Activated naive CD4-positive, alpha-beta T cell treated with anti-CD3 and anti-CD28 coated beads, Interleukin-2, amount 50 U/mL, for 72 hours (primary cell): ENCODE measurements around the gene CUBN. TPM values are rescaled to one million over a fixed set of nuclear protein-coding genes. Genes with fewer than 3 reads are reported as not detected.
A peak's percentile ranks its signal among the peaks of the same experiment; 100 is the strongest.
"Not testable (repeated sequence)": the region's sequence is repeated elsewhere in the genome, so short reads cannot be mapped to it uniquely, and the experiment has no call there.

Experiments used
- ATAC-seq, 2 donors: fragments of 150-1000 bp; cut with Tn5 transposase; 2 replicates each; pipeline ENCODE4 v1.10.0; 2021; ENCODE audit warnings: mild to moderate bottlenecking in 2 of 2, moderate library complexity in 2 of 2
- DNase-seq, 2 donors: peaks; one replicate each; pipeline ENCODE4 v3.0.0; 2021 to 2022; ENCODE audit warnings: low spot score in 2 of 2
- H3K27ac Mint-ChIP-seq, 2 donors: one replicate each; pipeline ENCODE4 v1.8.0; 2022; ENCODE audit warnings: mild to moderate bottlenecking in 2 of 2, mixed read lengths in 2 of 2
- H3K36me3 Mint-ChIP-seq, 2 donors: one replicate each; pipeline ENCODE4 v1.8.0; 2022; ENCODE audit warnings: mixed read lengths in 2 of 2
- H3K9me3 Mint-ChIP-seq, 2 donors: one replicate each; pipeline ENCODE4 v1.8.0; 2022; ENCODE audit warnings: mixed read lengths in 2 of 2
- total RNA-seq, 2 donors: library from RNA; stranded (reverse); gene quantifications; one replicate each; pipeline ENCODE4 v1.2.3, GENCODE V29; 2022

The CUBN gene
- total RNA-seq, 2 donors from 2014 or later = 0.32 to 1.1 TPM

DNA sequence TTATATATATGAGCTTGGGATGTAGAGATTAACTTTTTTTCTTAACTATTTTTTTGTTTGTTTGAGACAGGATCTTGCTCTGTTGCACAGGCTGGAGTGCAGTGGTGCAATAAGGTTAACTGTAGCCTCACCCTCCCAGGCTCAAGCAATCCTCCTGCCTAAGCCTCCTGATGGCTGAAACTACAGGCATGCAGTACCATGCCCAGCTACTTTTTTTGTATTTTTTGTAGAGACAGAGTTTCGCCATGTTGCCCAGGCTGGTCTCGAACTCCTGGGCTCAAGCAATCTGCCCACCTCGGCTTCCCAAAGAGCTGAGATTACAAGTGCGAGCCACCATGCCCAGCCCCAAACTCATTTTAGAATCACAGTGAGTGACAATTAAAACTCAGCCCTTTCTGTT lies 105.2 kb downstream of the CUBN start:
- Mint-ChIP-seq H3K36me3 (peaks cover 3 to 7% of the 10 kb centered on the region in 2 donors), H3K9me3 (peaks cover 2 to 7% of the 10 kb centered on the region in 2 donors), H3K27ac (peak overlapping the region; percentile 88 to 97)
- no peak for DNase-seq
- ATAC-seq = no peak

GRCh38 chr10:17023386-17024298 lies 106.0 kb downstream of the CUBN start:
- DNase-seq (peak; percentile 64 to 73), ATAC-seq (peak; percentile 65 to 72)
- Mint-ChIP-seq H3K36me3 (peaks cover 8 to 11% of the 10 kb centered on the region in 2 donors), H3K9me3 (peaks cover 6 to 11% of the 10 kb centered on the region in 2 donors), H3K27ac (peak overlapping the region; percentile 94 to 97)

- ATAC-seq (no peak), DNase-seq (no peak)
- Mint-ChIP-seq H3K27ac (peak overlapping the region; percentile 94 to 97), H3K36me3 (peaks cover 11 to 15% of the 10 kb centered on the region in 2 donors), H3K9me3 (peaks cover 6 to 11% of the 10 kb centered on the region in 2 donors)
These were observed 106.7 kb downstream of the CUBN start for GRCh38 chr10:17022896-17023295.

GRCh38 chr10:17022466-17022825 lies 107.2 kb downstream of the CUBN start:
- peak overlapping the region; percentile 72 to 97 for H3K27ac Mint-ChIP-seq
- peaks cover 6 to 11% of the 10 kb centered on the region in 2 donors for H3K9me3 Mint-ChIP-seq
- peaks cover 11 to 15% of the 10 kb centered on the region in 2 donors for H3K36me3 Mint-ChIP-seq
- ATAC-seq (no peak), DNase-seq (no peak)

DNA sequence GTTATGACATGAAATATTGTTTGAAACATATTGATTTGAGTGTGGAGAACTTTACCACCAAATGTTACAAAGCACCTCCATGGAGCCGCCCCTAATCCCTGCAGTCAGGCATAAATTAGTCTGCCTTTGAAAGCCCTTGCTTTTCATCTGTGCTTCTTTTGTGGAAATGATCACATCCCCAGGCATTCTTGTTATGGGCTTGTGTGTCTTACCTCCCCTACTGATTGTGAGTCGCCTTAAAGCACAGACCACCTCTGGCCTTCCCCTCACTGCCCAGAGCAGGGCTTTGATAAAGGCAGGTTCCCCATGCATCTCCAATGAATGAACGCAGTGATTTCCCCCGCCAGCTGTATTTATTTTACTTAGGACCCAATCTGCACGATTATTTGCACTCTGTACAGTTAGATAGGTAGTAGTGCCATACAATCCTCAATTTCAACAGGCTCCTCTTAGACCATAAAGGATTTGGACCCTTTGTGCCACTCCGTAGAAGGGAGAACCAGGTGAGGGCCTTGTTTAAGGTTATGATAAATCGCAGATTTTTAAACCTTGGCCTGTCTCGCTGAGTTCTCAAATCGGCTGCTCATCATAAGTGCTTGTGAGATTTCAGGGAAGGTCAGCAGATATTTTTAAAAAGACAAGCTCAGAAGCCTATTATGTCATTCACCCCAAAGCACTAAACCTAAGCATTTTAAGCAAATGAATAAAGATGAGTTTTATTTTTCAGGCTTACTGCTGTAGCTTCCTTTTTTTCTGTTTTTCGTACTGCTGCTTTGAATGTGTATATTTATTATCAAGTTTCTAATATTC lies 107.8 kb downstream of the CUBN start:
- no peak for DNase-seq
- ATAC-seq = no peak
- peaks cover 6 to 11% of the 10 kb centered on the region in 2 donors for H3K9me3 Mint-ChIP-seq
- peak overlapping the region in 1 of 2 donors; percentile 97 for H3K27ac Mint-ChIP-seq
- H3K36me3 Mint-ChIP-seq = peaks cover 11 to 15% of the 10 kb centered on the region in 2 donors

DNA sequence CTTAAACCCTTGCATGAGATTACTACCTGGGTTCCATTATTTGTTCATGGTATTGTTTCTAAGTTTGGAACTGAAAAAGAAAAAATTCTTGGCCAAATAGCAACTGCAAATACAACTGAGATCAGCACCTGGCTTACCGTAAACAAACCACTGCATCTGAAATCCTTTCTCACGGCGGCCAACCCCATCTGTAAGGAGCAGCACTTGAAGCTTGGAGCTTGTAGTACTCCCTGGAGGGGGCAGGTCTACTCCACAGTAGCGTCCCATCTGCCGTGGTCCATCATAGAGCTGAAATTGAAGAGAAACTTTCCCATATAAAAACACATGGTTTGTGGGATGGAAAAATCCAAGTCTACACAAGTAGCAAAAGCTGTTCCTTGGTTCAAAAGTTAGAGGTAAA lies 109.9 kb downstream of the CUBN start:
- Mint-ChIP-seq H3K36me3 (peaks cover 11 to 15% of the 10 kb centered on the region in 2 donors), H3K27ac (peak overlapping the region in 1 of 2 donors; percentile 64), H3K9me3 (peaks cover 6 to 11% of the 10 kb centered on the region in 2 donors)
- DNase-seq (no peak), ATAC-seq (no peak)

- ATAC-seq = peak in 1 of 2 donors; percentile 26
- DNase-seq, H3K9me3 Mint-ChIP-seq: not testable (repeated sequence)
- peaks cover 13% of the 10 kb centered on the region in 2 donors for H3K36me3 Mint-ChIP-seq
- H3K27ac Mint-ChIP-seq = peak overlapping the region in 1 of 2 donors; percentile 53
These were observed 116.3 kb downstream of the CUBN start for GRCh38 chr10:17013131-17013983.

GRCh38 chr10:17012731-17013130 lies 116.9 kb downstream of the CUBN start:
- peak overlapping the region in 1 of 2 donors; percentile 53 for H3K27ac Mint-ChIP-seq
- ATAC-seq, H3K9me3 Mint-ChIP-seq, DNase-seq: not testable (repeated sequence)
- H3K36me3 Mint-ChIP-seq = peaks cover 8 to 13% of the 10 kb centered on the region in 2 donors

- no peak overlapping the region for H3K27ac Mint-ChIP-seq
- no peak for DNase-seq
These were observed 119.1 kb downstream of the CUBN start for GRCh38 chr10:17010363-17011145.

DNA sequence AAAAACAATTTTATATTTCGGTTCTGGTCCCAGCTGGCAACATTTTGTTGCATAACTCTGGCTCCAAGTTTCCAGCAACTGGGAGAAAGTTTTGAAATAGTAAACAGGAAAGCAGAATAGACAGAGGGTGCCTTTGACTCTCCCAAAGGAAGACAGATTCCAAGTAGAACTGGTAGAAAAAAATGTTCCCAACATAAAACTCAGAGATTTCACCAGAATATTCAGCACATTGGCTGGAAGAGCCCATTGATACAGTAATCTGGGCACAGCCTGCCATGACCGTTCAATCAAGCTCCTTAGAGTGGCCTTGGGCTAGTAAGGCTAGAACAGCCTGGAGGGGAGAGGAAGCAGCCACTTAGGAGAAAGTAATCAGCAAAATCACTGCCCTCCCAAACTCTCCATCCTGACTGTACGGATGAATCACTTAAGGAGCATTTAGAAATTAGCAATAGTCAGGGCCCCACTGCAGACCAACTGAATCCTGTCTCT lies 120.4 kb downstream of the CUBN start:
- DNase-seq (no peak), ATAC-seq (no peak)
- H3K27ac Mint-ChIP-seq = no peak overlapping the region
- H3K36me3 Mint-ChIP-seq = peaks cover 22 to 32% of the 10 kb centered on the region in 2 donors
- peaks cover 6 to 12% of the 10 kb centered on the region in 2 donors for H3K9me3 Mint-ChIP-seq

More at GRCh38 chr10:17010363-17011145, 119.1 kb downstream of the CUBN start:
- ATAC-seq = no peak
- Mint-ChIP-seq H3K9me3 (peaks cover 0 to 8% of the 10 kb centered on the region in 2 donors), H3K36me3 (peaks cover 14 to 23% of the 10 kb centered on the region in 2 donors)

GRCh38 chr10:17007418-17007770 lies 122.2 kb downstream of the CUBN start:
- Mint-ChIP-seq H3K9me3 (peaks cover 11 to 12% of the 10 kb centered on the region in 2 donors), H3K36me3 (peaks cover 26 to 32% of the 10 kb centered on the region in 2 donors), H3K27ac (no peak overlapping the region)
- ATAC-seq (no peak), DNase-seq (no peak)

DNA sequence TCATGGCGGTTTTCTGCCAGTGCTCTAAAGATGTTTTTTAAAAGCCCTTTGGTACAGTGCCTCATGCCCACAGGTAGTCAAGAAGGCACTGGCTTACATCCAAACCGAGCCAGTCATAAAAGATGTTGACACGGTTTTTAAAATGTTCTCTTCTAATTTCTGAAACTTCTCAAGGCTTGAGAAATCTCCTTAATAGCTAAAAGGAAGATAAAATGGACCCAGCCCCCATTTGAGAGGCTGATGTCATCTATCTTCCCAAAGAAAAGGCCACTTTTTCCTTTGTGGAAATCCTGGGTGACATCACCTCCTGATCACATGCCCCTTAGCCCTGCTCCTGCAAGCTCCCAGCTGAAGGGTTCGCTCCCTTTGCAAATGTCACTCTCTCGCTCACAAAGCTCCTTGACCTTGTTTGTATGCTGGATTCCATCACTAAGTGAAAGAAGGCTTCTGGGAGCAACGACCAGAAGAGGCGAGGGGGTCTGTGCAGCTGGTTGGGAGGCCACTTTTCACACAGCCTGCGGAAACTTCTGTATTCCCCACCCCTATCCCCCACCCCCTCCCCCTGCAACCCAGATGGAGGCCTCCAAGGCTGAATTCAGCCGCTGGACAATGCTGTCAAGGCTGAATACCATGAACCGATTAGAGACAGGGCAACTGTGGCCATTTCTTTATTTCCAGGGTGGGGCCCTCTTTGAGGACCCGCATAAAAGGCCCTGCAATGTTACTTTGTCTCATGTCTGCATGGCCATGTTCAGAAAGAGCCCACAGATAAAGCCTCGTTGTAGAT lies 122.8 kb downstream of the CUBN start:
- Mint-ChIP-seq H3K27ac (peak overlapping the region in 1 of 2 donors; percentile 15), H3K36me3 (peaks cover 26 to 31% of the 10 kb centered on the region in 2 donors), H3K9me3 (peaks cover 11 to 12% of the 10 kb centered on the region in 2 donors)
- DNase-seq (no peak), ATAC-seq (no peak)

- no peak for ATAC-seq
- peaks cover 5 to 11% of the 10 kb centered on the region in 2 donors for H3K9me3 Mint-ChIP-seq
- no peak for DNase-seq
- peak overlapping the region in 1 of 2 donors; percentile 15 for H3K27ac Mint-ChIP-seq
- peaks cover 23 to 26% of the 10 kb centered on the region in 2 donors for H3K36me3 Mint-ChIP-seq
These were observed 123.7 kb downstream of the CUBN start for GRCh38 chr10:17005621-17006566.
